Stimulated activated CD8-positive, alpha-beta memory T cell treated with anti-CD3 and anti-CD28 coated beads, Interleukin-15, amount 100 ng/mL, for 48 hours (primary cell): ENCODE measurements around the gene ZCCHC24.

Experiments
- DNase-seq, 2 donors: peaks; one replicate each; pipeline ENCODE4 v3.0.0-alpha.2; 2020; ENCODE audit warnings: low read depth in 2 of 2

Gene ZCCHC24

GRCh38 chr10:79446758-79447084 is 1.3 kb upstream of the ZCCHC24 start:
- no peak for DNase-seq

GRCh38 chr10:79445977-79446757 is 743 bp upstream of the ZCCHC24 start:
- no peak for DNase-seq

- DNase-seq = no peak
Observed at GRCh38 chr10:79444199-79445119, 965 bp downstream of the ZCCHC24 start.

GRCh38 chr10:79443338-79444198 is 1.9 kb downstream of the ZCCHC24 start:
- no peak for DNase-seq

GRCh38 chr10:79442171-79443040 is 3.0 kb downstream of the ZCCHC24 start:
- no peak for DNase-seq

GRCh38 chr10:79441433-79441832 is 4.0 kb downstream of the ZCCHC24 start:
- DNase-seq = no peak

GRCh38 chr10:79440281-79440680 is 5.1 kb downstream of the ZCCHC24 start:
- no peak for DNase-seq

- DNase-seq = no peak
Observed at GRCh38 chr10:79438699-79439085, 6.7 kb downstream of the ZCCHC24 start.

- DNase-seq = no peak
Observed at GRCh38 chr10:79438021-79438698, 7.3 kb downstream of the ZCCHC24 start.

- no peak for DNase-seq
Observed at GRCh38 chr10:79437111-79437814, 8.2 kb downstream of the ZCCHC24 start.

- DNase-seq = no peak
Observed at GRCh38 chr10:79436850-79437103, 8.6 kb downstream of the ZCCHC24 start.

GRCh38 chr10:79436066-79436849 is 9.2 kb downstream of the ZCCHC24 start:
- DNase-seq = no peak

- no peak for DNase-seq
Observed at GRCh38 chr10:79435271-79436065, 10.0 kb downstream of the ZCCHC24 start.

GRCh38 chr10:79434821-79435251 is 10.6 kb downstream of the ZCCHC24 start:
- no peak for DNase-seq

- DNase-seq = no peak
Observed at GRCh38 chr10:79434223-79434687, 11.2 kb downstream of the ZCCHC24 start.

- DNase-seq = no peak
Observed at GRCh38 chr10:79433324-79434222, 11.9 kb downstream of the ZCCHC24 start.
